Prostate gland (tissue), 2 donors: ENCODE measurements around the gene COL15A1. TPM values are rescaled to one million over a fixed set of nuclear protein-coding genes. Genes with fewer than 3 reads are reported as not detected.
A peak's percentile ranks its signal among the peaks of the same experiment; 100 is the strongest.

ENCODE experiments used
- DNase-seq: peaks from one replicate; pipeline ENCODE4 v3.0.0-alpha.2; 2019; ENCODE audit warnings: low spot score
- H3K27ac ChIP-seq, 2 donors: fragments of 200-600 bp; sonication (generic); 2 replicates each; pipeline ENCODE4 v1.5.1; 2017 to 2019
- H3K27me3 ChIP-seq: fragments of 200-600 bp; sonication (generic); replicated peaks from 2 replicates; pipeline ENCODE4 v1.5.1; 2019; ENCODE audit not compliant: insufficient read depth
- H3K36me3 ChIP-seq, 2 donors: fragments of 200-600 bp; sonication (generic); 1 replicate in 1 of 2; 2 replicates in 1 of 2; pipeline versions ENCODE4 v1.5.1 to v1.8.1; 2017 to 2019
- H3K4me1 ChIP-seq: fragments of 200-600 bp; sonication (generic); replicated peaks from 2 replicates; pipeline ENCODE4 v1.5.1; 2019
- H3K4me3 ChIP-seq, 2 donors: fragments of 200-600 bp; sonication (generic); 2 replicates each; pipeline ENCODE4 v1.5.1; 2017 to 2019
- H3K9me3 ChIP-seq: fragments of 200-600 bp; sonication (generic); 2 replicates; pipeline ENCODE4 v1.5.1; 2017
- POLR2A ChIP-seq: fragments of 450-650 bp; IDR thresholded peaks from one replicate; pipeline ENCODE4 v1.6.1; 2016; ENCODE audit warnings: antibody characterized with exemption, mild to moderate bottlenecking
- POLR2AphosphoS5 ChIP-seq: sonication (generic); formaldehyde crosslinking; IDR thresholded peaks from one replicate; pipeline ENCODE4 v1.6.1; 2017; ENCODE audit warnings: antibody characterized with exemption
- WGBS: methylation state at CpG from one replicate; pipeline ENCODE4 v1.1.5; 2018; 5-methylcytosine and 5-hydroxymethylcytosine counted together
- intact Hi-C: fragments of 100-400 bp; cut with DNase I; formaldehyde crosslinking; loops from one replicate; pipeline ENCODE4 v1.14.2; 2022
- total RNA-seq, 2 donors: library from RNA; depleted of rRNA; stranded (reverse); fragments of >200 nt; gene quantifications; one replicate each; pipeline ENCODE4 v1.1.0, GENCODE V29; 2016
- TF ChIP-seq, protein P1 (sequence below), 4 experiments: fragments of 200-600 bp in 2 of 4; fragments of 450-650 bp in 2 of 4; sonication (generic) in 2 of 4; IDR thresholded peaks; 1 replicate in 3 of 4; 2 replicates in 1 of 4; pipeline ENCODE4 v1.5.1; 2016 to 2019; ENCODE audit warnings: antibody characterized with exemption in 4 of 4, mild to moderate bottlenecking in 2 of 4, moderate library complexity in 2 of 4

Gene COL15A1
- total RNA-seq, 2 donors from 2014 or later, result 10.3 to 79.9 TPM

DNA sequence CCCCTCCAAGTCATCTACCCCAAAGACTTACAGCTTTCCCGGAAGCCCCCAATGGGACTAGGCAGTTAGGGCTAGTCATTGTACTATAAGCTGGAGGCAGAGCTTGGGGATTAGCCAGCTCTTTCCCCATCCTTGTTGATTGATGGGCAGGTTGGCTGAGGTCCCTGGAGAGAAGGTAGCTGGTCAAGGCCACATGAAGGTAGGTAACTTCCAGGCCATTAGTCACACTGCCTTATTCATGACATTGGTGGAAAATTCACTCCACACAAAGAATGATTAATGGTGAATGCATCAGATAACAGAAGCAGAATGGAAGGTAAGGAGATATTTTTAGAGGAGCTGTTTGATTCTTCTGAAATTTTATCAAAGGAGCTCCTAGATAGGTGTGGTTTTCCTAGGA lies 111.7 kb downstream of the COL15A1 start:
- no peak for DNase-seq
- TF ChIP-seq POLR2AphosphoS5, result no peak
- TF ChIP-seq, protein P1, sequence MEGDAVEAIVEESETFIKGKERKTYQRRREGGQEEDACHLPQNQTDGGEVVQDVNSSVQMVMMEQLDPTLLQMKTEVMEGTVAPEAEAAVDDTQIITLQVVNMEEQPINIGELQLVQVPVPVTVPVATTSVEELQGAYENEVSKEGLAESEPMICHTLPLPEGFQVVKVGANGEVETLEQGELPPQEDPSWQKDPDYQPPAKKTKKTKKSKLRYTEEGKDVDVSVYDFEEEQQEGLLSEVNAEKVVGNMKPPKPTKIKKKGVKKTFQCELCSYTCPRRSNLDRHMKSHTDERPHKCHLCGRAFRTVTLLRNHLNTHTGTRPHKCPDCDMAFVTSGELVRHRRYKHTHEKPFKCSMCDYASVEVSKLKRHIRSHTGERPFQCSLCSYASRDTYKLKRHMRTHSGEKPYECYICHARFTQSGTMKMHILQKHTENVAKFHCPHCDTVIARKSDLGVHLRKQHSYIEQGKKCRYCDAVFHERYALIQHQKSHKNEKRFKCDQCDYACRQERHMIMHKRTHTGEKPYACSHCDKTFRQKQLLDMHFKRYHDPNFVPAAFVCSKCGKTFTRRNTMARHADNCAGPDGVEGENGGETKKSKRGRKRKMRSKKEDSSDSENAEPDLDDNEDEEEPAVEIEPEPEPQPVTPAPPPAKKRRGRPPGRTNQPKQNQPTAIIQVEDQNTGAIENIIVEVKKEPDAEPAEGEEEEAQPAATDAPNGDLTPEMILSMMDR (IDR thresholded peaks at IDR 0.05), result no peak
- TF ChIP-seq POLR2A, result no peak
- Histone ChIP-seq H3K36me3 (no peaks in the 10 kb centered on the region), H3K27me3 (no peaks in the 10 kb centered on the region), H3K4me1 (no peaks in the 10 kb centered on the region), H3K9me3 (no peaks in the 10 kb centered on the region), H3K27ac (no peak overlapping the region), H3K4me3 (no peak overlapping the region)
- 88% methylated on average over 1 of the region's 1 CpG for WGBS
- intact Hi-C loops, result no loop called here

DNA sequence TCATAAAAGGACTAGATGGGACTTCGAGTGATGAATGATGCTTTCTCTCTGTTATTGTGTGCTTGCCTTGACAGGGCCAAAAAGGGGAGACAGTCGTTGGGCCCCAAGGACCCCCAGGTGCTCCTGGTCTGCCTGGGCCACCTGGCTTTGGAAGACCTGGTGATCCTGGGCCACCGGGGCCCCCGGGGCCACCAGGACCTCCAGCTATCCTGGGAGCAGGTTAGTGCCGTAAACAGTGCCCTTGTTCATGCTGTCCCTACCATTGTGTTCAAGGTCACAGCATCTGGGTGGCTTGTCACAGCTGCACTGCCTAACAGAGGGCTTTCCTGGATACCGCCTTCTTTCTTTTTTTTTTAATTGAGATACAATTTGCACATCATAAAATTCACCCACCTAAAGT lies 112.5 kb downstream of the COL15A1 start:
- Histone ChIP-seq H3K4me3 (no peak overlapping the region), H3K9me3 (no peaks in the 10 kb centered on the region), H3K36me3 (no peaks in the 10 kb centered on the region), H3K27me3 (no peaks in the 10 kb centered on the region), H3K4me1 (no peaks in the 10 kb centered on the region), H3K27ac (no peak overlapping the region)
- DNase-seq, result no peak
- TF ChIP-seq POLR2AphosphoS5, result no peak
- TF ChIP-seq POLR2A, result no peak
- TF ChIP-seq, protein P1 (IDR thresholded peaks at IDR 0.05), result no peak
- intact Hi-C loops, result no loop called here
- 93% methylated on average over 6 of the region's 6 CpGs for WGBS

DNA sequence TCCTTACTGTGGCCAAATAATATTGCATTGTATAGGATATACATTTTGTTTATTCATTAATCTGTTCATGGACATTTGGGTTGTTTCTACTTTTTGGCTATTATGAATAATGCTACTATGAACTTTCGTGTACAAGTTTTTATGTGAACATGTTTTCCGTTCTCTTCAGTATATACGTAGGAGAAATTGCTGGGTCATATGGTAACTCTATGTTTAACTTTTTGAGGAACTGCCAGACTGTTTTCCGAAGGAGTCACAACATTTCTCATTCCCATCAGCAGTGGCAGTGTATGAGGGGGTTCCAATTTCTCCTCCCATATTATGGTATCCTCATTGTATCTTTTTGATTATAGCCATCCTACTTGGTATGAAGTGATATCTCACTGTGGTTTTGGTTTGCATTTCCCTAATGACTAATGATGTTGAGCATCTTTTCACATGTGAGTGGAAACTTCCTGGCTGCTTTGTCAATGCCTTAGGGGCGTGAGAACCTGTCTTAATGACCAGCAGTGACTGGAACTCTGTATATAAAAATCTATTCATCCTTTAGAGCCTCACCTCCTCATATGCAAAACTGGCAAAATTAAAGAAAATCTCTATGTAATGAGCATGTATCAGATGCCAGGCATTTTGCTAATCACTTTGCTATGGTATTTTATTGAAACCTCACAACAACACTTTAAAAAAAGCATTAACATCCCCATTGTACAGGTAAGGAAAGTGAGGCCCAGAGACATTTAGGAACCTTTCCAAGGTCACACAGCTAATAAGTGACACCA lies 113.4 kb downstream of the COL15A1 start:
- no peak overlapping the region for H3K4me3 ChIP-seq
- no peaks in the 10 kb centered on the region for H3K27me3 ChIP-seq
- H3K9me3 ChIP-seq, result no peaks in the 10 kb centered on the region
- no peaks in the 10 kb centered on the region for H3K36me3 ChIP-seq
- no peak for TF ChIP-seq POLR2A
- no peak for DNase-seq
- H3K4me1 ChIP-seq, result no peaks in the 10 kb centered on the region
- 79% methylated on average over 5 of the region's 5 CpGs for WGBS
- H3K27ac ChIP-seq, result no peak overlapping the region
- intact Hi-C loops, result no loop called here

DNA sequence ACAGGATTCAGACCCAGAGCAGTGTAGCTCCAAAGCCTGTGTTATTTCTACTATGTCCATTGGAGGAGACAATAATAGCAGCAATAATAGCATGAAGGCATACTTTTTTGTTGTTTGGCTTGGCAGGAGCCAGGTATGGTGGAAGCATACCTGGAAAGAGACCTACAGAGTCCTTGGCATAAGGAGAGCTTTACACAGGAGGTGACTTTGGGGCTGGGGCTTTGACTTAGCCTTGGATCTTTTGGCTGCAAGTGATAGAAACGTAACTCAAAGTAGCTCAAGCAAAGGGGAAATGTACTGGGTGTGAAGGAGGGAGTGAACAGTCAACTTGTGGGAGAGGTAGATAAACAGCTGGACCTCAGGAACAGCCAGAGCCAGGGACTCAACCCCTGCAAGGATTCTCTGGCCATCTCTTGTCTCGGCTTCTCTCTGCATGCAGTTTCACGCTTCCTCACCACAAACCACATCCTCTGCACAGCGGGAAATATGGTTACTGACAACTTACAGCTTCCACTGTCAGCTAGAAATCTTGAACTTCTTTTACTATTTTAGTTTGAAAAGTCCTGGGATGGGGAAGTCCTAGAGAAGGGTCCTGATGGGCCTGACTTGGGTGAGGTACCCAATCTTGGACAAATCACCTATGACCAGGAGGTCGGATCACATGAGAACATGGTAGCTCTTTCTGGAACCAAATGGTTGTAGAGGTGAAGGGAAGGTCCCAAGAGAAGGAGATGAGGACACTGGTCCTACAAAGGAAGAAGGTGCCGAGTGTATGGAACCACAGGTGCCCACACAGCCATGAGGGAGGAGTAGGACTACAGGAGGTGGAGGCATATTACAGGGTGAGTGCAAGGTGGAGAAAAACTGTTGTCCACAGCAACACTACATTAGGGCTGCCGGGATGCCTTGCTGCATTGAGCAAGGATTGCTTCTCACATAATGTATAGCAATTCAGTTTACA lies 114.2 kb downstream of the COL15A1 start:
- no peak overlapping the region for H3K27ac ChIP-seq
- no peaks in the 10 kb centered on the region for H3K9me3 ChIP-seq
- intact Hi-C loops, result no loop called here
- no peak overlapping the region for H3K4me3 ChIP-seq
- WGBS, result 80% methylated on average over 7 of the region's 7 CpGs
- peak; percentile 12 for DNase-seq
- H3K4me1 ChIP-seq, result no peaks in the 10 kb centered on the region
- H3K36me3 ChIP-seq, result no peaks in the 10 kb centered on the region
- H3K27me3 ChIP-seq, result no peaks in the 10 kb centered on the region
- TF ChIP-seq POLR2AphosphoS5, result no peak
- no peak for TF ChIP-seq POLR2A
- TF ChIP-seq, protein P1 (IDR thresholded peaks at IDR 0.05), result no peak
